NCI-H460 (cell line): ENCODE measurements around the gene KIRREL1. TPM values are rescaled to one million over a fixed set of nuclear protein-coding genes. Genes with fewer than 3 reads are reported as not detected.
"Not testable (repeated sequence)": the region's sequence is repeated elsewhere in the genome, so short reads cannot be mapped to it uniquely, and the experiment has no call there.

Source experiments
- DNase-seq: peaks from one replicate; pipeline ENCODE4 v3.0.0-alpha.2; 2016; ENCODE audit warnings: low read depth; ENCODE audit errors: extremely low read depth
- total RNA-seq: library from RNA; depleted of rRNA; stranded (reverse); fragments of >200 nt; shearing (Covaris generic); gene quantifications from 2 replicates; pipeline ENCODE4 v1.2.3, GENCODE V29; 2014; rRNA removed

Gene KIRREL1
- total RNA-seq, 1 experiment from 2014 or later = 48.7 TPM

- no peak for DNase-seq
Observed at GRCh38 chr1:158122833-158123388, 129.5 kb downstream of the KIRREL1 start.

DNA sequence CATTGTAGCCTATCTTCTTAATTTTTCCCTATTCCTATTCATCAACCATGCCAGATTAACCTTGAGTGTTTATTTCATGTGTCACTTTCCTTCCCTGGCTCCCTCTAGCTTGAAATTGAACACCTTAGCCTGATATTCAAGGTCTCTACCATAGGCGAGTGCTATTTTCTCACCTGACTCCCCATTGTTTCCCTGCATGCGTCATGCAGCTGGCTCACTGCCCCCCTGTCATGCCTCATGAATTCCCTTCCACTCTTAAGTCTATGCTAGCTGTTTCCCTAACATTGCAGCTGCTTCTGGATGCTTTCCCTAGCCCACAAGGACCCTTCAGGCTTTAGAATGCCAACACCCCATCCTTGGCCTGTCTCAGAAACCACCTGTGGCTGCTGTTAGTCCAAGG lies 130.6 kb downstream of the KIRREL1 start:
- DNase-seq = no peak

DNA sequence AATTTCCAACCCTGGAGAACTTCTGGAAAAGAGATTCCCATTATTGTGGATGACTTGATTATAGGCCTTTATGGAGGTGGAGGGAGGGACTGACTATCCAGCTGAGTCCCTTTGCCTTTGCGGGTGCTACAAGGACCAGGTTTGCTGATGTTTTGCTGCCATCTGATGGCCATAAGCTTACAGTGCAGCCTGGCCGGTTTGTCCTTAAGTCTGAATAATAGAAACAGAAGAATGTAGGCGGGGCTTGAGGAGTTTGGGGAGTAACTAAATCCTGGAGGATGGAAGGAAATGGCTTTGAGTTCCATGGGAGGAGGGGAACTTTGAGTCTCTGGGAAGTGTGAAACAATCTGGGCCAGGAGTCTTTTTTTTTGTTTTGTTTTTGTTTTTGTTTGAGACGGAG lies 131.6 kb downstream of the KIRREL1 start:
- peak; percentile 94 for DNase-seq

DNA sequence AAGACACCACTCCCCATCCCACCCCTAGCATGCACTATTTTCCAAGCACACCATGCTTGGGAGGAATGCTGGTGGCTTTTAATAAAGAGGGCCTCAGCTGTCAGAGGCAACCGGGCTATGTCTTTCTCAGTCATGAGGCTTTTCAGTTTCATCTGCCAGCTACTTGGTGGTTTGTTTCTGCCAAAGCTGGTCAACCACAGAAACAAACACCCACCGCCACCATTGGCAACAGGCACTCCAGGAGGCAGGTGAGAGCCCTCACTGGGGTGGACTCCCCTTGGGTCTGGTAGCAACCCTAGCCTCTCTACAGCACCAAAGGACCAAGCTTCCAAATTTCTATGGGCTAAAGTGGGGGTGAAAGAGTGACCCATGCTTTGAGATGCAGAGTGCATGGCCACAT lies 133.0 kb downstream of the KIRREL1 start:
- DNase-seq = no peak

DNA sequence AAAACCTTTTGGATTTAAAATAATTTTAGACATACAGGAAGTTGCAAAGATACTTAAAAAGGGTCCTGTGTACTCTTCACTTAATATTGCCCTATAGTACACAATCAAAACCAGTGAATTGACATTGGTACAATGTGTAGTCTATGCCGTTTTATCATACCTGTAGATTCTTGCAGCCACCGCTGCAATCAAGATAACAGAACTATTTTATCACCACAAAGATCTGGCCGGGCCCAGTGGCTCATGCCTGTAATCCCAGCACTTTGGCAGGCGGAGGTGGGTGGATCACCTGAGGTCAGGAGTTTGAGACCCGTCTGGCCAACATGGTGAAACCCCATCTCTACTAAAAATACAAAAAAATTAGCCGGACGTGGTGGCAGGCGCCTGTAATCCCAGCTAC lies 135.1 kb downstream of the KIRREL1 start:
- not testable (repeated sequence) for DNase-seq

GRCh38 chr1:158131217-158131616 lies 137.8 kb downstream of the KIRREL1 start:
- DNase-seq = no peak

GRCh38 chr1:158140764-158141192 lies 147.3 kb downstream of the KIRREL1 start:
- no peak for DNase-seq

DNA sequence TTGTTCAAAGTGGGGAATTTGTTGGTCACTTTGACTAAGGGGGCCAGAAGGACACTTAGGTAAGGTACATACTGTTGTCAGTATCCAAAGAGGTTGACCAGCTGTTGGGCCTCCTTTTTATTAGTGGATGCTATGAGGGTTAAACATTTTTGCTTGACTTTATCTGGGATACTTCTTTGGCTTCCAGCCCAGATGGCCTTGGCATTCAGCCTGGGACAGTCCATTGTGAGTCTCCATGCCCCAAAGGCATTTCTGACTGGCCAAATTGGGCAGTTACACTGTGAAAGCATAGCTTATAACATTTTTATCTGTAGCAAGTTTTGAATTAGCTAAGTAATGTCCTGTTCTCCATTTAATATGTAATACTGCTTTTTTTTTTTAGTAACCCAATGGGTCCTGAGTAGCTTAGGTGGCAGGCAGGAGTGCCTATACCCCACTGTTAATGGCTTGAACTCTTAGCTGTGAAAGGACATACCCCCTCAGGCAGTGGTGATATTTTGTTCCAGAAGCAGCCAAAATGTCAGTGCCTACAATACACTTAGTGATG lies 151.8 kb downstream of the KIRREL1 start:
- DNase-seq = no peak

DNA sequence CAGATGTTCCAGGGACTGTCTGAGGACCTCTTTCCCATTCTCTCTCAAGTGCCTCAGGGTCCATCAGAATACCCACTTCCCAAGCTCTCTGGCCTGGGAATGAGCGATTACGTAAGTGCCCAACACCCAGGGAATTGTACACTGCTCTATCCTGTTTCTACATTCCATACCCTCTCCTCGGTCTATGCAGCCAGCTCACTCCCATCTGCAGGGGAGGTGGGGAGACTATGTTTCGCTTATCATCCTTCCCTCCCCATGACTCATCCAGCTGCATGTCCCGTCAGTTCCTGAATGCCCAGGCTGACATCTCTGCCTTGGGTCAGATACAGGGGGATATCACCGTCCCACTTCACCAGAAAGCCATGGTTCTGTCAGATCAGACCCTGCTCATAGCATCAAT lies 152.7 kb downstream of the KIRREL1 start:
- DNase-seq = no peak

GRCh38 chr1:158146739-158147138 lies 153.3 kb downstream of the KIRREL1 start:
- no peak for DNase-seq

DNA sequence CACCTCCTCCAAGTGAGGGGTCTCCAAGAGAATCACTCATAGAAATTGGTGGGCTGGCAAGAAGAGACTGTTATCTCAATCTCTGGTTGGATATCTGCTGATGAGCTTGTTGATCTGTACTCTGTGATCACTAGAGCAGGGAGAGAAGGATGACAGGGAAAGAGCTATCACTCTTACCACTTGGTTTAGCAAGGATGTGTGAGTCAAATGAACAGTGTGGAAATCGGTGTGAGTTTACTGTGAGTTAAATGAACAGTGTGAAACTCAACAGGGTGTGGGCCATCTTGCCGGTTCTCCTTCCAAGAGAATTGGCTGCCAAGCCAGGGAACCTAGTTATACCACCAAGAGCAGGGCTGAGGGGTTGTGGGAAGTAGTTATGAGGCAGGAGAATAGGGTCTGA lies 154.0 kb downstream of the KIRREL1 start:
- DNase-seq = no peak

DNA sequence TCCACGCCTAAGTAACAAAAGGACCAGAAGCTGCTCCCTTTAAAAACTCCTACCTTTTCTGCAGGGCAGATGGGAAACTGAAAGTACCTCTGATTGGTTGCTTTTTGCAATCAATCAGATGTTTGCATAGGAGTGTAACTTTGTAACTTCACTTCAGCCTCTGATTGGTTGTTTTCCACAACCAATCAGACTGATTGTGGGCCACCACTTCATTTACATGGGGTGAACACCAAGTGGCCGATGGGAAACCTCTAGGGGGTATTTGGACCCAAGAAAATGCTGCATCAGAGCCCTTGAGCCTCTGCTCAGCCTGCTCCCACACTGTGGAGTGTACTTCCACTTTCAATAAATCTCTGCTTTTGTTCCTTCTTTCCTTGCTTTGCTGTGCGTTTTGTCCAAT lies 154.4 kb downstream of the KIRREL1 start:
- no peak for DNase-seq

DNA sequence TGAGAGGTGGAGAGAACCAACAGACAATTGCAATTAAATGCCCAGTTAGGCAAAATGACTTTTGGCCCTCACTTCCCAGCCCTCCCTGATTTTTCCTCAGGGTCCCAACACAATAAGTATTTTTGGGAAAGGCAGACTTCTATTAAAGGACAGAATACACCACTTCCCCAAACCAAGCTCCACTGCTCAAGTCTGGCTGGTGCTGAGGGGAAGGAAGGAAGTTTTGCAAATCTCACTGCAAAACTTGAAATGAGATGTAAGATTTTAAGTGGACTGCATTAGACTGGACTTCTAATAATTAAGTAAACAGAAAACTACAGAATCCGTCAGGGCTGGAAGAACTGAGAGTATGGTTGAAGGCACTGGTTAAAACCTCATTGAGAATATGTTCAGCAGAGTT lies 155.0 kb downstream of the KIRREL1 start:
- DNase-seq = no peak

DNA sequence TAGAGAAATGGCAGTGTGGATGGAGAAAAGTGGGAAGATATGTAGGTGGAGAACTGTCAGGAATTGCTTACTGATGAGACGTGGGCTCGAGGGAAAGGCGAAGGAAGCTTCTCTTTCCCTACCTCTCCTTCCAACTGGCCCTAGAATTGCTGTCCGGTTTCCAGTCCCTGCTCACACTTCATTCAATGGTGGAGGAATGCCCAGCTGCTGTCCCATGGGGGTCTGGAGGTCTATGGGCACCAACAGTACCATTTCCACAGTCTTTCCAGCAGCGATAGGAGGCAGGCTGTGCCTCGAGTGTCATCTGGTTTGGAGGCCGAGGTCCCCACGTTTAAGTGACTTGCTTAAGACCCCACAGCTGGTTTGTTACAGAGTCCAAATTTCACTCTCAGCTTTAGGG lies 155.7 kb downstream of the KIRREL1 start:
- no peak for DNase-seq

Other genes starting within 250 kb of the KIRREL1 start
- not detected in 2 replicates for gene FCRL2, start 216.5 kb upstream of the KIRREL1 start, total RNA-seq
- not detected in 2 replicates for gene FCRL1, start 173.5 kb upstream of the KIRREL1 start, total RNA-seq
- gene CD5L, start 151.8 kb upstream of the KIRREL1 start, total RNA-seq = not detected in 2 replicates
- 0.07 TPM in 1 of 2 replicates, not detected in the other for gene CD1D, start 187.2 kb downstream of the KIRREL1 start, total RNA-seq